GM21786 (cell line): Measurements from ENCODE around the gene IL1RAPL1.
"Not testable (repeated sequence)": the region's sequence is repeated elsewhere in the genome, so short reads cannot be mapped to it uniquely, and the experiment has no call there.

Experiments
- ATAC-seq: cut with Tn5 transposase; IDR thresholded peaks from one replicate; pipeline ENCODE4 v1.9.1; 2021; ENCODE audit not compliant: unreplicated experiment

Gene IL1RAPL1

DNA sequence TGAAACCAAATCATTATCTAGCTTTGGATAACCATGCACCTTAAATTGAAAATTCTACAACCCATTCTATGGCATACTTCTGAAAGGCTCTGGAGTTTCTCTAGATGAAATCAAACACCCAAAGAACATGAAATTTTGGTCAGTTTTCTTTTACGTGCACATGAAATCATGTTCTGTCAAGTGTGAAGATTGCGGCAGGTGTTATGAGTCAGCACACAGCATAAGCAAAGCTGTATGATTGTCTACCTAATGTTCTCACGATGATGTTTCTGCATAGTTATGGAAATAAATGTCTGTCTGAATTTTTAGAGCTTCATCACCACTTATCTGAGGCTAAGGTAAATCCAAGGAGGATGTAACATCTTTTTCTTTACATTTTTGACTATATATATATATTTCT lies 495.3 kb downstream of the IL1RAPL1 start:
- ATAC-seq: peak; percentile 56

DNA sequence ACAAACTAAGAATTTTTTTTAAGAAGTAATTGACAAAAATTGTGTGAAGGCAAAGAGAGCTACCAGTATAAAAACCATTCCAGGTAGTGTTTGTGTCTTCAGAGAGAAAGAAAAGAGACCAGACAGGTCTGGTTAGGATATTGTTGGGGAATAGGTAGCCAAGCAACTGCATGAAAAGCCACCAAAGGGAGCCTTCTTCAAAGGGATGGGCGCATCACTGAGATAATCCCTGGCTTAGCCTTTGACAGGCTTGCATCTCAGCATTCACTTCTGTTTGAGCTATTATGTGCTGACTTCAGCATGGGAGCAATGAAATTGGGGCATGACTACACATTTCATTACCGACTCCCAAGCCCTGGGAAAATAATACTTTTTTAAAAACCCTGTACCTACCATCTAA lies 496.6 kb downstream of the IL1RAPL1 start:
- ATAC-seq: no peak

DNA sequence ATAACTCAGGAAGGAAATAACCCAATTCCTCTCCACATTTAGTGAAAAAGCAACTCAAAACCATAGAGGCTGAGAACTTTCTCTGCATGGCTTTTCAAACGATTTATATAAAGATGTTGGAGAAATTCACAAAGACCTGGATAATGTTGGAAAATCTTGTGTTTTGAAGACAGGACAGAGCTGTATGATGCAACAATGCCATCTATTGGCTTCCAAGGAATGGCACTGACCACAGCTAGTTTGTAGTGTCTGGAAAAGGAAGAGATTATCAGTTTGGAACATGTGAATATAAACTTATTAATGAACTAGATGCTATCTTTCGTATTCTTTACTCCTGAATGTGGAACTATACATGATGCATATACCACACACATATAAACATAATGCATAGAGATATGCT lies 503.6 kb downstream of the IL1RAPL1 start:
- no peak for ATAC-seq

DNA sequence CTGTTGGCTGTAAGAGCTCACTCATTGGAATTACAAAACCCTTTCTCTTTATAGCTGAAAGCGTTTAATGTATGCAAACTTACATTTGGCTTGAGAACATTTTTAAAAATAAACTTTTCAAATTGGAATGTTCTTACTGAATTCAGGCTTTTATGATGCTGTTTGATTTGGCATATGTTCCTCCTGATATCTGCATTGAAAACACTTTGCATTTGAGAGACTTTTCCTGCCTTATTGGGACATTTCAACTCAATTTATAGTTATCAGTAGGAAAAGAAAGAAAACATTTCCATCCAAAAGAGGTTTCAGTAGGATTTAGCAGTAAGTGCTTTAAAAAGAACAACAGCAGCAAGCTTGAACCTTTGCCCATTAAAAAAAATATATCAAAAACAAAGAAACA lies 520.0 kb downstream of the IL1RAPL1 start:
- no peak for ATAC-seq

DNA sequence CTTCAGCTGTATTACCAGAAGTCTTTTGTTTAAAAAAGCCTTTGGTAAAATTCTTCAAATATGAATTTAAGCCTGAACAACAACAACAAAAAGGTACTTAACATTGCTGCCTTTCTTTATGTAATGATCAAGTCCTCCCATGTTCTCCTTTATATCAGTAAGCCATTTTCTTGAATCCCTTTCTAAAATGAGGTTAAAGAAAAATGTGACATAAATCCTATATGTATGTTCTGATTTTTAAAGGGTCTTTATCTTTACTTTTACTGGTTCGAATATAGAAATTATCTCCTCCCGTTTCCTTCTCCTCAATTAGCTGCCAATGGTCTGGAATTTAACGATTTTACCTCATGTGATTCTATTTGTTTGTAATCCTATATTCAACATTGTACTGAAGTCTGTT lies 522.8 kb downstream of the IL1RAPL1 start:
- no peak for ATAC-seq

DNA sequence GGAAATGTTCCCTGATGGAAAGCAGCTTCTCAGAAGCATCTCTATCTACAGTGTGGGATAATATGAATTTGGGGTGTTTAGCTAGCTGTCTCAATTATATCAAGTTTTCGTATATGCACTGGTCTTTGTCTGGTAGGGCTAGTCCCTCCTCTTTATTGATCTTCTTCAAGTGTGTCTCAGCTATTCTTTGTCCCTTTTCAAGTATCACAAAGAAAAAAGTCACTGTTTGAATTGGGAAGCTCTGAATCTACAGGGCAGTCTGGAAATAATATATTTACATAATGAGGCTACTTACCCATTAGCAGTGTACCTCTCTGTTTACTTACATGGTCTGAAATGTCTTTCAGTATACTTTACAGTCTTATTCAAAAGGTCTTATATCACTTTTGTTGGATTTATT lies 526.0 kb downstream of the IL1RAPL1 start:
- ATAC-seq: no peak

DNA sequence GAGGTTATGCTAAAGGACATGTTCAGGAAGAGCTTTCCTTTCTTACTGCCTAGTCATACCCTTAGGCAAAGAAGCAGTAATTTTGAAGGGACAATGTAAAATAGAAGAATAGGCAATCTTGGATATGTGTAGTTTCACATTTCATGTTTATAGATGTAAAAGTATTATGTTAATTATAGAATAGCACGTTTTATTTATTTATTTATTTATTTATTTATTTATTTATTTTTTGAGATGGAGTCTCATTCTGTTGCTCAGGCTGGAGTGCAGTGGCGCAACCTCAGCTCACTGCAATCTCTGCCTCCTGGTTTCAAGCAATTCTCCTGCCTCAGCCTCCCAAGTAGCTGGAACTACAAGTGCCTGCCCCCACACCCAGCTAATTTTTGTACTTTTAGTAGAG lies 535.6 kb downstream of the IL1RAPL1 start:
- not testable (repeated sequence) for ATAC-seq

DNA sequence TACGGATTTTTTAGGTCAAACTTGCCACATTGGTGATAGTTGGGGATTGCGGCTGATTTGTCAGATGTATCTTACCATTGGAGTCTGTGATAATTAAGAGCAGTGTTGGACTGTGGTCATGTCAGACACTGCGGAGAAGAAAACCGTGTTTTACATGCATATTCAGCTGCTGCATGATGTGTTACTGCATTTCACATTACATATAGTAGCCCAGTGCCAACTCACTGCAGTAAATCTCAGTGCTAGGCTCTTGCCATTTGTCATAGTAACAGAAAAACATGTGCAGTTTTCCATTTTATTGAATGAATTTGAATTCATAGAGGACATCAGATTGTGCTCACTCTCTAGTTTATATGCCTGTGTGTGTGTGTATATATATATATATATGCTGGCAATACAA lies 543.7 kb downstream of the IL1RAPL1 start:
- ATAC-seq: no peak

DNA sequence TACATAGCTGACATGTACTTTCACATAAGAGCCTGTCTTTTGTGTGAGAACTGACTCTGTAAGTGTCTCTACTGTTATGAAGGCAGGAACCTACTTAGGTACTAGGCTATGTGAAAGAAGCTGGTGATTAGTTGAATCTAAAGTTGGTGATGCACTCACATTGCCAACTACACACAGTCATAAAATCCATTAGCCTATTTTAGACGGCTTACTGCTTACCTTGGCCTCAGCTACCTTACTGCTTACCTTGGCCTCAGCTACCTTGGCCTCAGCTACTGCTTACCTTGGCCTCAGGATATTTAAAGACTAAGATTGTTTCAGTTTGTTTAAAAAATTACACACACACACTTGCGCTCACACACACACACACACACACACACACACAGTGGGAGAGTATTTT lies 549.7 kb downstream of the IL1RAPL1 start:
- ATAC-seq: no peak

DNA sequence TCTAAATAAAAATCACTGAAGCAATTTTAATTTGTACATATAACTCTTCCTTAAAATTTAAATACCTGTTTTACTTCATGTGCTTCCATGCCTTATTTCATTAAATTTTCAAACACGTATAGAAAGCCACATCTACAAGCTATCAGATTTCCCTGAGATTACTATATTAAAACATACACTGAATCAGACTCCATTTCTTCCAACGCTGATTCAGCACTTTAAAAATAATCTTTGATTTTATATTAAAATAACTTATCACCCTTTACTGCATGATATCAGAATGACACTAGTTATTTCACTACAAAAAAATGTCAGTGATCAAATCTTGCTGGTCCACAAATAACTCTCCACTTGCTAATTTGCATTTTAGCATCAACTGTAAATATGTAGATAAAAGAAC lies 550.8 kb downstream of the IL1RAPL1 start:
- ATAC-seq: no peak

DNA sequence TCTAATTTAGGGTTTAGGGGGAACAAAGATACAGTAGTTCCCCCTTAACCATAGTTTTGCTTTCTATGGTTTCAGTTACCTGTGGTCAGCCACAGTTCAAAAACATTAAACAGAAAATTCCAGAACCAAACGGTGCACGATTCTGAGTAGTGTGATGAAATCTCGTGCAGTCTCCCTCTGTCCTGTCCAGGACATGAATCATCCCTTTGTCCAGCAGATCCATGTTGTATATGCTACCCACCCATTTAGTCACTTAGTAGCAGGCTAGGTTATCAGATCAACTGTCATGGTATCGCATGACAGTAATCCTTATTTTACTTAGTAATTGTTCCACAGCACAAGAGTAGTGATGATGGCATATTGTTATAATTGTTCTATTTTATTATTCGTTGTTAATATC lies 556.1 kb downstream of the IL1RAPL1 start:
- ATAC-seq: no peak

DNA sequence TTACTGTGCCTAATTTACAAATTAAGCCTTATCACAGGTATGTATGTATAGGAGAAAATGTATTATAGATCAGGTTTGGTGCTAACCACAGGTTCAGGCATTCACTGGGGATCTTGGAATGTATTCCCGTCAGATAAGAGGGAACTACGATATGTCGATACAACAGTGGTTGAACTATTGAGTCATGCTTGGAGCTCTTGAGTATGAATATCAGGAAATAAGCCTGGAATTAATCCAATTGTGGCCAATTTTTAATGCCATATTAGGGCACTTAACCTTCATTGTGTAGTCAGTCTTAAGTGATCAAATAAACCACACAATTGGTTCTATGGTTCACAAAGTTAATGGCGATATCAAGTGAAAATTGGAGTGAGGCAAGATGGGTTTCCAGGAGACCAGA lies 556.5 kb downstream of the IL1RAPL1 start:
- ATAC-seq: no peak

DNA sequence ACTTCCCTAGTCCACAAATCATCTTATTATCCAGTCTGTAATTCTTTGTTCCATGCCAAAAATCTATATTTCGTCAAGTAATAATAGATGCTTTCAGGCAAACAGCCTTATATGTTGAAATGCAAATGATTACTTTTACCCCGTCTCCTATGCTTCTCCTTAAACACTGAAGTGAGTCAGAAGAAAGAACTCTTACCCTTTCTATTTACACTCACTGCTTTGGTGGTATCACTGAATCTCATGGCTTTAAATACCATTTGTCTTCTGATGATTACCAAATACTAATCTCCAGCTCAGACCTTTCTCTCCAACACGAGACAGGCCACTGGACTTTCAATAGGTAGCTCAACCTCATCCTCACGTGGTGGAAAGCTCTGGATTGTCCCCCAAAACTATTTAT lies 558.1 kb downstream of the IL1RAPL1 start:
- no peak for ATAC-seq

DNA sequence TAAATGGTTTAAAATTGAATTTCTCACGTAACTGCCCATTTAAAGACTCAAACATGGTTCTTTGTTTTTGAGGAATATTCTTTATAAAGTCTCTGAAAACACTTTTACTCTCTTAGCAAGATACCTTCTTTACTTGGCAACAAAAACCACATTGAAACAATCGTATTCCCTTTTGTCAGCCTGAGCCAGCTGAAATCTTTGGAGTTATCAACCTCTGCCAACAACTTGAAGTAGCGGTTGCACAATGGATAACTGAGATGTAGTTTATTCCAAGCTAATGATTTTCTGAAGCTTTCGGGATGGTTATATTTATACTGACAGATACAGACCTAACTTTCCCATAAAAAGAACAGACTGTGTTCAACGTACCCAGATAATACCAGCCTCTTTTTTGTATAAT lies 561.3 kb downstream of the IL1RAPL1 start:
- ATAC-seq: no peak

DNA sequence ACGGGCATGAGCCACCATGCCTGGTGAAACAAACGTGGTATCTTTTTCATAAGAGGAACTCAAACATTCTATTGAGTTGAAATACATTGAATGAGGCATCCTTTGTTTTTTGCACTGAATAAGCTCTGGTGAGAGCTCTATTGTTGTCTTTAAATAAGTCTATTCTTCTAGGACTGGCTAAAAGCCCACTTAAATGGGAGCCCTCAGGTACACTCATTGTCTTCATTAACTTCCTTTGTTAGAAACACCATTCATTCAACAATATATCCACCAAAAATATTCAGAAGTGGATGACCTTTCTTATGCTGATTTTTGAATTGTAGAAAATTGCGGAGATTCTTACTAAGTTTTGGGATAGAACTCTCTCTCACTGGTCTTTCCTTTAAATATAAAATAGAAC lies 568.0 kb downstream of the IL1RAPL1 start:
- no peak for ATAC-seq

DNA sequence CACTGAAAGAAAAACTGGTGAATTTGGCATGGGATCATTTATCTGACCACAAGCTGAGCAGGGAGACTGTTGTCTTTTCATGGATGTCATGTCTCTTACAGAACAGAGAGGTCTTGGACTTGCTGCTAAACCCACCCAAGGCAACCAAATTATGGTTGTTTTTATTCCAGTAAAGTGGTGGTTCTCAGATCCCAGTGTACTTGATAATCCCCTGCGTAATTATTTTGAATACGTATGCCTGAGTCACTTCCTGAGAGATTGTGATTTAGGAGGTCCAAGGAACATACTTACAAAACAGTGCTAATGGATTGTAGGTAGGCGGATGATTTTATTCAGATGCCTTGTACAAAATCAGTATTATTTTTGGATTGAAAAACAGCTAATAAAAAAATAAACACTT lies 585.6 kb downstream of the IL1RAPL1 start:
- ATAC-seq: no peak

DNA sequence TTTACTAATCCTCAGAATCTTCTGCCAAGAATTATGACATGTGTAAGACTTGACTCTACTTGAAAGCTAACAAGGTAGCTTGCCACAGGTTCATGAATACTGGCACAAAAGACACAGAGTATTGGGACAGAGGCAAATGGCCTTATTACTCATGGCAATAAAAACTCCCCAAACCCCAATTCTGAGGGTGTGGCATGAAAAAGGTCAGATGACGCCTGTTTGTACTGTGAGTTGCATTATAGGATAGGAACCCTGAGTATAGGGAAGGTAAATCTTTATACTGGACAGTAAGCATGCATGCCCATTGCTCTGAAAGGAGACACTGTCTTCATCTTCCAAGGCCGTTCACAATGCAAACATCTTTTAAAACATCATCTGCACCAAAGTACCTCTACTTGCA lies 600.0 kb downstream of the IL1RAPL1 start:
- no peak for ATAC-seq

DNA sequence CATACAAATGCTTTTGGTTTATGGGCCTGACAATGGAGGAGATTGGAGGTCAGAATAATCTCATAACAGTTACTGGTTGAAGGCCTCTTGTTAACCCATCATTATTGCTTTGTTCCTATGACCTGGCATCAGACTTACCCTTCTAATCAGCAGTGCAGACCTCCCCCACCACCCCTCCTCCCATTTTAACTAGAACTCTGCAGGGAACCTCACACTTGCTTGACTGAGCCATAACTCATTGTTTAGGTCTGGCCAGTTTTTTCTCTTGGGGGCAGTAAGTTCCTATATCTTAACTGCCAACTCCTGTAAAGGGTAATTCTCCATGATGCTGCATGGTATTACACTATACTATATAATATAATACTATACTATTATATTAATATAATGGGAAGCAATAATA lies 609.3 kb downstream of the IL1RAPL1 start:
- ATAC-seq: no peak

DNA sequence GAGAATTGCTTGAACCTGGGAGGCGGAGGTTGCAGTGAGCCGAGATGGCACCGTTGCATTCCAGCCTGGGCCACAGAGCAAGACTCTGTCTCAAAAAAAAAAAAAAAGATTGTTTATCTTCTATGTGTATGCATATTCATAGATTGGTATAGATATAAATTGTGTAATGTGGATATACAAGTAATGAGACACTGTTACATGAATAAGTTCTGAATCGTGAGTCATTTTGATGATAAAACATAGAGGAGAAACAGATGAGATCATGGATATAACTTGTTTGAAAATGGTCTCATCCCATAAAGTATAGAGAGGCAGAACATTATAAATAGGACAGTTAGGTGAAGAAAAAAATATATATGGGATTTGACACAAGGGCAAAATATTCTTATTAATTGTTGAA lies 628.0 kb downstream of the IL1RAPL1 start:
- no peak for ATAC-seq

DNA sequence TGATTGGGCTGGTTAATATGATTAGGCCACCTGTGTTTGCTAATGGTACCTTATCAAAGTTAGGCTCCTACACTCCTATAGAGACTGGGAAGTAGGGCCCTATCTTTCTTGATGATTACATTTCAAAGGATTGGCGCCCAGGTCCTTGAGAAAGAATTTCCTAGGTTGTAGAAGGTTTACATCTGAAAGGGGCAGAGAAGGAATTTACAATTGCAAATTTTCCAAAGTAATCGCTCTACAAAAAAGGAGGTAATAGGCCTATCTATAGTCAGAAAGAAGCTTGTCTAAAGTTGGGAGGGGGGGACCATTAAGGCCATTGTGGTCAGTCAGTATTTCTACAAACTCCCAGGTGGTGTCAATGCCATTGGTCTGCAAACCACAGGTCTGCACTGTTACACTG lies 638.4 kb downstream of the IL1RAPL1 start:
- no peak for ATAC-seq

DNA sequence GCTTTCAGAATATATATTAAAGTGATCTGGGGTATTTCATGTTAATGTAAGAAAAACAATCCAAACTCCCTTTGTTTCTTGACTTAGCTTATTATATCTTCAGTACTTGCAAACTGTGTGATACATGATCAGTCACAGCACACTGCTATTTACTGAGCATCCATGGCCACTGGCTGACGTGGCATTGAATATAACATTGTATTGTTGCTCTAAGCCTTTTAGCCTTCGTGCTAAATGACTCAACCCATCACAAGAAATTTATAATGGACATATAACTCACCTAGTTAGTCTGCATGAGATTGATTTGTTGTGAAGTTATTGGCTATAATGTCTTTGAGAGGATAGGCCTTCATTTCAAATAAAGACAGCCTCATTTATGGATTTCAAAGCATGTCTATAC lies 642.6 kb downstream of the IL1RAPL1 start:
- ATAC-seq: no peak

DNA sequence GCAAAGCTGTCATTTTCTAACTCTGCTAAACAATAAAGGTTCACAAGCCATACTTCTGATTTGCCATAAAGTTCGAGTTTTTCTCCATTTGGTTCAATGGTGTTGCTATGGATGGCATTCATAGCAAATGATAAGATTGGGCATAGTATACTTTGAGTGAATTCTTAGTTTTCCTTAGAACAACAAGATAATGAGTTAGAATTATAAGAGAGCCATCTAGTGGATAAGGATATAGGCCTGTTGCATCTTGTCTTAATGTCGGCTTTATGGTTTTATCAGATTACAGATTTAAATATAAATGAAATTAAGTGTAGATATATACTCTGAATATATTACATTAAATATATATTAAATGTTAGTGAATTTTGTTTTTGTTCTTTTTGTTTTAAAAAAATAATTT lies 644.6 kb downstream of the IL1RAPL1 start:
- ATAC-seq: no peak

DNA sequence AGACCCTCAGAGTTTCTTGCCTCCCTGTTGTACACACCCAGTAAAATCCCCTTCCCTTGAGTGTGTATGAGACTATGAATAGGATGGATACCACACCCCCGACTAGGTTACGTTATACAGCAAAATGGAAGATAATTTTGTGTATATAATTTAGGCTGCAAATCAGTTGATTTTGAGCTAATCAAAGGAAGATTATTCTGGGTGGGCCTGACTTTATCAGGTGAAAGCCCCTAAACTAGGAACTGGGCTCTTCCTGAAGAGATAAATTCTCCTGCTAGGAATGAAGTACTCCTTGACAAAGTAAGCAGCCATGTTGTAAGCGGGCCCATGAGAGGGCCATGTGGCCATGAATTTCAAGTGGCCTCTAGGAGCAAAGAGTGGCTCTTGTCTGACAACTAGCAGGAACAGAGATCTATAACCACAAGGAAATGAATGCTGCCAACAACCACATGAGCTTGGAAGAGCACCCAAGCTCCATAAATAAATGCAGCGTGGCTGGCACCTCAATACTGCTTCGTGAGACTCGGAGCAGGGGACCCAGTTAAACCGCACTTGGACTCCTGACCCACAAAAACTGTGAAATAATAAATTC lies 646.4 kb downstream of the IL1RAPL1 start:
- ATAC-seq: no peak

DNA sequence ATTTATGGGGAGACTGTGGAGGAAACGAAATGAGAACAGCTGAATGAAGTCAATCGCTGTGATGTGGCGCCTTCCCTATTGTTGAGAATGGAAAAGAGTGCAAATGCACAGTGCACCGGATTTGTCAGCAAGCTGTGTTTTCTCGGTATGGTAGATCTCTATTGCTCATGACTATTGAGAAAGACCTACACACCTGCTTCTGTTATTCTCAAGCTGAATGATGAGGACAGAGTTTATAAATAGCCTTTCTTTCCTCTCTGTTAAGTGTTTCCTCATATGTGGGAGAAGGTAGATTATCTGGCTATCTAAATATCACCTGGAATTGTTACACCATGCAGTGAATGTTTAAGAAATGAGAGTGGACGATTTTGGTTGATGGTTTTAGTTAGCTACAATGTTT lies 650.7 kb downstream of the IL1RAPL1 start:
- ATAC-seq: no peak
